Suppressor macrophage treated with lipopolysaccharide for 1 hour (primary cell): ENCODE results near the gene NCKAP5.

ENCODE experiments used
- DNase-seq, 3 donors: peaks; one replicate each; pipeline ENCODE4 v3.0.0-alpha.2; 2020 to 2022

The NCKAP5 gene

DNA sequence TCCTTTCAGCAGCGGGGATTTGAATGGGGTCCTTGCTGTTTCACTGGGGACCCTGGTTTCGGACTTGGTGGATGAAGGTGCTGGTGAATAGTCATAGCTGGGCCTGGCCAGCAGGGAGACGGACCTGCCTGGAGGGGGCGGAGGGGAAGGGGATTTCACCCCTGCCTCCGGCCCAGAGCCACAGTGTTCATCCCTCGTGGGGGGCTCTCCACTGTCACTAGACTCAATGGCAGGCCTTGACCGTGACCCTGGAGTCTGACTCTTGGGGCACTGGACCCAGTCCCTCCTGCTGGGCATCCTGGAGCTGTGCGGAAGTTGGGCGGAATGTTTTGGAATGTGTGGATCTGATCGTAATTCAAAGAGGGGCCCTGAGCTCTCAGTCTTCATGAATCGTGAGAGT lies 784.4 kb downstream of the NCKAP5 start:
- no peak for DNase-seq

- DNase-seq, result no peak
Observed at GRCh38 chr2:132782176-132782783, 786.0 kb downstream of the NCKAP5 start.

GRCh38 chr2:132780651-132781050 lies 787.6 kb downstream of the NCKAP5 start:
- DNase-seq, result no peak

DNA sequence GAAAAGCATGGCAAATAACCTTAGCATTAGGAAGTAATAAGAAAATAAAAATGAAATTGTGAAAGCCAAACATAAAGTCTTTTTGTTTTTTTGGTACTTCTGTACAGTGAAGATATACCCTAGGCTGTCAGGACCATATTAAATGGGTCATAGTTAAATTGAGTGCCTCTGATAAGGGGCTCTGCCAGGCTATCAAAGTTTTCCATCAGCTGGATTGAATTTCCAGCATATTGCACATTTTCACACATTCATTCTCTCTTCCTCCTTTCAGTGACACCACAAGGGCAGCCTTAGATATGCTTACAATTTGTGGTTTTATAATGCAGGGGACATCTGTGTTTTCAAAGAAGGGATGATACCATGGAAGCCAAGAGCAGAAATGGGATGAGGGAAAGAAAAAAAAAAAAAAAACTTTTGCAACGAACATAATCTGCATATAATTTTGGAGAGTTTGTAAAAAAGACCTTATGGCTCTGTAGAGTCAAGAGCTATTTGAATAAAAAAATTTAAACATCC lies 789.0 kb downstream of the NCKAP5 start:
- DNase-seq, result no peak

GRCh38 chr2:132776287-132776686 lies 792.0 kb downstream of the NCKAP5 start:
- no peak for DNase-seq

DNA sequence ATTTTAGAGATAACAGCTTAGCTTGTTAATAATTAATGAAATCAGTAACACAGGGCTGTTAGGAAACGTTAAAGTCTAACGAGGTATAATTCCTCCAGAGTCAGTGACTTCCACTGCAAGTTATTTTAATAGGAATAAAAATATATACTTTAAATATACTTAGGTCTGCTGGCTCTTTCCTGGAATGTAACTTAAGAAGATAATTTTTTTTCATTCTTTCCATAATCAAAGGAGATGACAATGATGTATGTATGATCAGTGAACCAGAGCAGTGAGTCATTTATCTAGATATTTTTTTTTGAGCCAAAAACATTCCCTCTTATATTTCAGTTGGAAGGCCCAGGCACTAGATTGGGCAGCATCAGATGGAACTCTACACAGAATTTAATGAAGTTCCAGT lies 794.1 kb downstream of the NCKAP5 start:
- DNase-seq, result no peak

DNA sequence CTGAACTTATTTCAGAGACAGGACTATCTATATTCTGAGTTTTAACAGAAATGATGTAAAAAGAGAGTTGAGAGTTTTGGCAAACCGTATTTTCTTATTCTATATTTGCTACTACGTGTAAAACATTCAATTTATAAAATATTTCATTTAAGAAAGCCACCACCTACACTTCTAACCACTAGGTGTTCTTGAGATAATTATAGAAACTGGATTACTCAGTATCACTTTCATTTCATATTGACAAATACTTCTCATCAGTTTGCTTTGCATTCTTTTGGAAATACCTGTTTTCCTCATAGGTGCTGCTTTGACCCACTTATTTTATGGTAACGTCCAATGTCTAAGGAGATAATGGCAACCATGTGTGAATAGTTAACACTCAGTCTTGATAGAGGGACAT lies 794.9 kb downstream of the NCKAP5 start:
- no peak for DNase-seq

DNA sequence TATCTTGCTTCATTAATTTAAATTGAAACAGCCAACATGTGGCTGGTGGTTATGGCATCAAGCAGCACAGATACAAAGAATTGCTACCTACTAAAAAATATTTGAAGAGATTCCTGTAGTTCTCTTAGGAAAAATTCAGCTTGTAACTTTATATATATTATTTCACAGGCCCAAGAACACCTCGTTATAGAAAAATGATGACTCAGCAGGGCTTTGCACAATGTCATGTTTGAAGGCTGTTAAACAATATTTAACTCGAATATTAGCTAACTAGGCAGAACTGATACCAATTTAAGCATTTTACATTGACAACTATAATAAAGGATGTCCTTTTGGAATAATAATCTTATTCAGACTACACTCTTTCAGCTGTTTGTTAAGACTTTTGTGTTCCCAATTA lies 795.9 kb downstream of the NCKAP5 start:
- DNase-seq, result no peak

DNA sequence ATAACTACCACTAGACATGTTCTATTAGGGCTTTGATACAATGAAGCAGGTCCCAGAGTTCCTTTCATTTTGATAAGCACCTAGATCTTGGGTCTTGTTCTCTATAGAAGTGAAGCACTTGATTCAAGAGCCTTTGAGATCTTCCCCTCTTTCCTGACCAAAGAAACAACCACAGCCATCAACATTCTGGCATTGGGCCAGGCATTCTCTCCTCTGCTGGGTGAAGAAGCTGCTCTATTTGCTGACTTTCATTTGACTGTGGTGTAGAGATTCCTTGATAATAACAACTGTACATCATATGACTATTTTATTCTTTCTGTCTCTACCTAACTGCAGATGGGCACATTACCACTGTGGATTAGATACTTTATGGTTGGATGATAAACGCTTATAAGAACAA lies 801.7 kb downstream of the NCKAP5 start:
- DNase-seq, result no peak

GRCh38 chr2:132761437-132761836 lies 806.8 kb downstream of the NCKAP5 start:
- no peak for DNase-seq

- DNase-seq, result no peak
Observed at GRCh38 chr2:132760971-132761370, 807.3 kb downstream of the NCKAP5 start.

- DNase-seq, result no peak
Observed at GRCh38 chr2:132760405-132760804, 807.9 kb downstream of the NCKAP5 start.

- DNase-seq, result no peak
Observed at GRCh38 chr2:132758995-132759394, 809.3 kb downstream of the NCKAP5 start.

DNA sequence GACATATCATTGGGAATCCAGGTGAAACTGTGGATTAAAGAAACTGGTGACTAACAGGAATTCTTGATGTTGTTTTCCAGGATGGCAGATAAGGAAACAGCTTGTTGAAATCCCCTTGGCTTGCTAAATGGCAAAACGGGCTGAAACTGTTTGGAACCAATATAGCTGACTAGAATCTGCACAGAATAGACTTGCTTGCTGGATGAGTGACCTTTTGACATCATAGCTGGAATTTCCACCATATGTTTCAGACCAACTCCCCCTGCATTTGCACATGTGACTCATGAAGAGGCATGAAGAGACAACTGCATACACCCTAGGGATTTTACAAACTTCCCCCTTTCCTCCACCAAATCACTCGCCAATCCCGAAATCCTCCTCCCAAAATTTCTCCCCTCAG lies 810.6 kb downstream of the NCKAP5 start:
- peak; percentile 11 to 44 (median 17) for DNase-seq

DNA sequence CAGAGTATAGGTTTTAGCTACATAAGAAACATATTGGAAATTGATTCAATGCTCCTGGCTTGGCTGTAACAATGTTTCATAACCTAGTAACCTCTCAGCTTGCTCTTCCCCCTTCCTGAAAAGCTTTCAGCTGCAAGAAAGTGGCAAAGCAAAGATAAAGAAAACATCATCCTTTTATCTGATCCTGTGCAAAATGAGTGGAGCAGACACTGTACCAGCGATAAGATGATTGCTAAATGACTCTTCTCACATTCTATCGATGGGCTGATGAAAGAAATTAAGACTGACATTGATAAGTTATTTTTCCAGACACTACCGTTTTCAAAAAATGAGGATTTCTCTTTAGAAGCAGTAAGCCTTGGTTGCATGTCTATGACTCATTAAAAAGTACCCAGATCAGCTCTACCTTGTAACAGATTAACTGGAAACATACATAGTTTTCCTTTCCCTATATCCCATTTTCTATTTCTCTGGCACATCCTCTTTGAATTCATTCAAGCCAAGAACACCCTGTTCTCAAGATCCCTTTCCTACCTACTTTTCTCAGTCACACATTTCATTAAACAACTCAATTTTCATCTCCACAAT lies 811.2 kb downstream of the NCKAP5 start:
- no peak for DNase-seq

DNA sequence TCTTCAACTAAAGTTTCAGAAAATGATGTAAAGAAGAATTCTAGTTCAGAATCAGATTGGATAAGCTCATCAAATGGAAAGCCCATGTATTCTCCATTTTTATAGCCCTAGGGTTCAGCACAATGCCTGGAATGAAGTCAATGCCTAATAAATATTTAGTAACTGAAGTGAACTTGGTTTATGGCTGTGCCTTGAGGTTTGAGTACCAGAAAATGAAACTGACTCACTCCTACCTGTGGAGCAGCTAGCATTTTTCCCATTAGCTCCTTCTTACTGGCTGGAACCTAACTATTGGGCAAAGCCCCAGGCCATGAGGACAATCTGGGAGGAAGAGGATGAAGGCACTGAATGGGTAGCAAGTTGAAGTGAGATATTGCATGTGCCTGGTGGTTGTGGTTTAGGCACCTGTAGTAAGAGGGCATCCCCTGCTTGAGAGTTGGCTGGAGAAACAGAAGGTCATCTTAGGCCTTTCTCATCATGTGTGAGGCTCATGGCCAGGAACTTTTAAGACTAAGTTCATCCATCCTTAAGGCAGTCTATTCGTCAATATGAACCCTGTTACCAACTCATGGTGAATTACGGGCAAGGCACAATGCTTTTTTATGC lies 813.3 kb downstream of the NCKAP5 start:
- no peak for DNase-seq

DNA sequence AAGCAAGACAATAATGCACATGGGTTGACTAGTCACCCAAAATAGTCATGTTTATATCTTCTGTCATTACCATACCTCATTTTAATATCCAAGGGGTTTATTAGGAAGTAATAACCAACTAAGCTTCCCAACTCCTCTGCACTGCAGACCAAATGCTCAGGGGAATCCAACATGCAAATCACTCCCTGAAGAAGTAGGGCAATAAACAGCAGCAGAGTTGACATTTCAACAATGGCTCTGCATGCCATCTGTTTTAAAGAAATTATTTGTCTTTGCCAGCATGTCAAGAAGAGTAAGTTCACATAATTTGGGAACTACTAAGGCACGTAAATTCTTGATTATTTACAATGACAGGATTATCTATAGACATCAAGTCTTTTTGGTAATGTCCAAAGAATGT lies 813.9 kb downstream of the NCKAP5 start:
- no peak for DNase-seq

- no peak for DNase-seq
Observed at GRCh38 chr2:132752421-132753206, 815.6 kb downstream of the NCKAP5 start.

GRCh38 chr2:132751836-132752235 lies 816.4 kb downstream of the NCKAP5 start:
- no peak for DNase-seq

- no peak for DNase-seq
Observed at GRCh38 chr2:132750606-132751005, 817.7 kb downstream of the NCKAP5 start.

- no peak for DNase-seq
Observed at GRCh38 chr2:132747046-132747445, 821.2 kb downstream of the NCKAP5 start.

- DNase-seq, result no peak
Observed at GRCh38 chr2:132741754-132742153, 826.5 kb downstream of the NCKAP5 start.

- no peak for DNase-seq
Observed at GRCh38 chr2:132740081-132740720, 828.1 kb downstream of the NCKAP5 start.
